HG03097 (cell line): ENCODE results near the gene SLC2A9.
"Not testable (repeated sequence)": the region's sequence is repeated elsewhere in the genome, so short reads cannot be mapped to it uniquely, and the experiment has no call there.

Source experiments
- ATAC-seq: cut with Tn5 transposase; IDR thresholded peaks from one replicate; pipeline ENCODE4 v1.9.1; 2021; ENCODE audit not compliant: unreplicated experiment, low FRiP score

SLC2A9 gene

DNA sequence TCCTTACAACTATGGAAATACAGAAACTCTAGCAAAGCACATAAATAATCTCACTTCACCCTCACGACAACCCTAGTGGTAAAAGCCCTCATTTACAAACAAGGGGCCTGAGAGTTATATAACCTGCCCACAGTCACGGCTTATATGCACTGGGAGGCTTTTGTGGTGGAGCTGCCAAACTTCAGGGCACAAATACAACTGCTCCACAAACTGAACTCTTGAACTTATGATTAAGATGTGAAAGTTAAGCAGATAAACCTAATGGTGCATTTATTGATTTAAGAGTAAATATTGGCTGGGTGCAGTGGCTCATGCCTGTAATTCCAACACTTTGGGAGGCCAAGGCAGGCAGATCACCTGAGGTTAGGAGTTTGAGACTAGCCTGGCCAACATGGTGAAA lies 19.0 kb downstream of the SLC2A9 start:
- ATAC-seq, result no peak

DNA sequence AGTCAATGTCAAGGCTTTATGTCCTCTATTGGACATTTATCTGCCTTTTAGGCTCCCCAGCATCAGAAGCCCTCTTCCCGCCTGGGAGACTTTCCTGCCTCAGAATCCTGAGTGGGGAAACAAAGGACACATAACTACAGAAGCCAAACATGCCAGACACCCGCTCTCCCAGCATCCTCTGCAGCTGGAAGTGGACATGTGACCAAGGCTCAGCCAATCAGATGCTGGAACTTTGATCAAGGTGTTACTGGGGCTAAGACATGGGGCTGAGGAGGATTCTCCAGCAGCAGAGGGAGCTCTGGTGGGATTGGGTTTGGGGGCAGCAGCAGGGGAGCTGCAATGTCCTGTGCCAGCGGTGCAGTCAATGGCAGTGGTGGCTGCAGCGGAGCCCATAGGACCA lies 19.5 kb downstream of the SLC2A9 start:
- no peak for ATAC-seq

GRCh38 chr4:9999956-10000561 lies 21.2 kb downstream of the SLC2A9 start:
- peak; percentile 40 for ATAC-seq

DNA sequence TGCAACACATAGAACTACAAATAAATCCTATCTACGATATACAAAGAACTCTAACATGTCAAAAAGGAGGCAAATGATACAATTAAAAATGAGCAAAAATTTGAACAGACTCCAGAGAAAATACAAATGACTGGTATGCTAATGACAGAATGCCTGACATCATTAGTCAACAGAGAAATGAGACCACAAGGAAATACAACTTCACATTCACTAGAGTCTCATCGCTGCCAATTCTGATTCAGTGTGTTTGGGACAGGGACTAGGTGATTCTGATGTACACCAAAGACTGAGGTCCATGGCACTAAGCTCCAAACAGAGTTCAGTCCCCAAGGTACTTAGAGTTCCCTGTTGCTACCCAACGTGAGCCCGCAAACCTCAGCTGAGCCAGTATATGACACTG lies 23.4 kb downstream of the SLC2A9 start:
- ATAC-seq, result no peak

DNA sequence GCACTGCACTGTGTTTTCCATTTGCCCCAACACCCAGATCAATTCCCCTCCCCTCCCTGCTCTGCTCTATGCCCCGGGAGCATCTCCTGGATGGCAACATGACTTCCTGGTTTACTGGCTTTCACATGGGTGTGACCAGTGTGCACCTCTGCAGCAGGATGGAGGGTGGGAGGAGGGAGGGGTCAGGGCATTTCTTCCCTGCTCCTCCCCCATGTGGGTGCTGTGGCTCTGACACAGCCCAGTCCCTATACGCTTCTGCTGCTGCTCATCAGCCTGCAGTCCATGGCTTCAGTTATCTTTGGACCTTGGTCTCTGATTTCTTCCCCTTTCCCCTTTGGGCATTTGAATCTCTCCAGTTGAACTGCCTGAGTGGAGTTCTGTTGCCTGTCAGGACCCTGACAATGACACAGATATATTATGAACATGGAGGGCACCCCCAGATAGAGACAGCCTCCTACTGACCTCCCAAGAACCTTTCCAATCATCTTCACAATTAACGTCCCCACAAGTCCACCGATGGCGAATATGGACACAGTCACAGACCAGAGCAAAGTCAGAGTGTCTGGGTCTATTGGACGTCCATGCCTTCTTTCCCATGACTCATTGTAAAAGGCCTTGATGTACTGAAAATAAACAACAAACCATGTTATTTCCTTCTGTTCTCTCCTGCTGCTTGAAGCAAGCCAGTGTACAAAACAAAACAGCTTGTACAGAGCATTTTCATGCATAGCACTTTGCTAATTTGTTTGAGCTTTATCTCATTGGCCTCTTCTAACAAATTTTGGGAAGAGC lies 24.8 kb downstream of the SLC2A9 start:
- no peak for ATAC-seq

- peak; percentile 62 for ATAC-seq
Measured at GRCh38 chr4:9994246-9994847, 26.9 kb downstream of the SLC2A9 start.

DNA sequence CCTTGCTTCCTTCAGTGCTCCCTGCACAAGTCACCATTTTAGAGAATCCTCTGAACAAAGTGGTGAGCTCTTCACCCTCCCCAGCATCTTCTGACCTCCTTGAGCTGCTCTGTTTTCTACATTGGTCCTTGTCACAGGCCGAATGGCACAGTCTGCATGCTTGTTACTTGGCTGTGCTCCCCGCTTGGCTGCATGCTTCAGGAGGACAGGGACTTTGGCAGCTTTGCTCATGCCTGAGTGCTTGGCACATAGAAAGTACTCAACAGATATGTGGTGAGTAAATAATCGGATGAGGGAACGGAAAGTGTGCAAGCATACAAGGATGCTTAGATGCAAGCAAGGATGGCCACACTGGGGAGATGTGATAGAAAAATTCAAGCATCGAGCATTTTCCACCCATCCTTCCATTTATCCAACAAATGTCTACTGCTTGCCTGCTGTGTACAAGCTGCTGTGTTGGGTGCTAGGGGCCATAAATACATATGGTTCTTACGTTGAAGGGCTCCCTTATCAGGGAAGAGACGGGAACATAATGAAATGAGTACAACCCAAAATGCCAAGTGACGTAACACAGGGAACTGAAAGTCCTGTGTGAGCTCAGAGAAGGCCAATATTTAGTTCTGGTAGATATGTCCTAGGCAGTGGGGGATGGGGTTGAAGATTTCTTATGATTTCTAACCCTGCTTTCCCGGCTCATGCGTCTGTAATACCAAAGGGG lies 31.2 kb downstream of the SLC2A9 start:
- no peak for ATAC-seq

- no peak for ATAC-seq
Measured at GRCh38 chr4:9988933-9989332, 32.4 kb downstream of the SLC2A9 start.

DNA sequence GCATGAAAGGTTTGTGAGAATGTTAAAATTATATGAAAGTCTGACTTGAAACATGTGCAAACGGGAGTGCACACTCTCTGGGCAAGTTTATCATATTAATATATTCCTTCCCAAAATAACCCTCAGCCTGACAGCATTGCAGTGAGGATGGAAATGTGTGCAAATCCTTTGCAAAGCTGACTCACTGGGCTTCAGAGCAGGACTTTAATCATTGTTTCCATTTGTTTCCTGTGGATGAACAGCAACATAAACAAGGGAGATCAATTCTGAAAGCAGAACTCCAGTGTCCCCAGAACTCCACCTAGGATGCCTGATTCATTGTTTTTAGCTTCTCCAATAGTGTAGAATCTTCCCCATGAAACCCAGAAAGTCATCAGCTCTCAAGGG lies 32.9 kb downstream of the SLC2A9 start:
- no peak for ATAC-seq

DNA sequence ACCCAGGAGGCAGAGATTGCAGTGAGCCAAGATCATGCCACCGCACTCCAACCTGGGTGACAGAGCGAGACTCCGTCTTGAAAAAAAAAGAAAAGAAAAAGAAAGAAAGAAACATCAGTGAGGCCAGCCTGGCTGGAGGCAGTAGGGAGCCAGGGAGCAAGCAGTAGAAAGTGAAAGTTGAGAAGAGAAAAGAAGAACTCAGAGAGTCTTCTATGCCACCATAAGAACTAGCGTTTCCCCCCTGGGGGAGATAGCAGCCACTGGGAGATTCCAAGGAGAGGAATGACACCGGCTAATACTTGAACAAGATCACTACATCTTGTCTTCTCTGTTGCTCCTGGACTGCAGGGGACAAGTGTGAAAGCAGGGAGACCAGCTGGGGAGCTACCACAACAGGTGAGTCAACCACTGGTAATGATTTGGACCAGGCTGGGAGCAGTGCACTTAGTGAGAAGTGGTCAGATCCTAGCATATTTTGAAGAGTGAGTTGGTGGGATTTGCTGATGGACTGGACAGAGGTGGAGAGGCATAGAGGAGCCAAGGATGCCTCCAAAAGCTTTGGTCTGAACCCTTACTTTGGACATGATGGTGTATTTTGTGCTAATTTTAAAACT lies 33.4 kb downstream of the SLC2A9 start:
- ATAC-seq, result no peak

DNA sequence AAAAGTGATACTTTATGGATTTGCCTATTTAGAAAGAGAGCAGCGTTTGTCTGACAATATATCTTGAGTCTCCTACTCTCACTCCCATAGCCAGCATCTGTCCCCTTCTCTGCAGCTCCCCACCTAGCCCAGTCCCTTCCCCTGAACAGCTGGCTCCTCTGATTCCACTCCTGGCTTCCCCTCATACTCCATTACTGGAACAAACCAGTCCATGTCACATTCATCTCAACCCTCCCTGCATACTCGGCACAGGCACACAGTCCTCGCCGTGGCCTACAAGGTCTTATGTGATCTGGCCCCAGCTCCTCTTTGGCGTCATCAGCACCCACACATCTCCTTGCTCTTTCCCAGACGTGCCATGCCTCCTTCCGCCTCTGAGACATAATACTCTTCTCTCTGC lies 36.7 kb downstream of the SLC2A9 start:
- ATAC-seq, result no peak

DNA sequence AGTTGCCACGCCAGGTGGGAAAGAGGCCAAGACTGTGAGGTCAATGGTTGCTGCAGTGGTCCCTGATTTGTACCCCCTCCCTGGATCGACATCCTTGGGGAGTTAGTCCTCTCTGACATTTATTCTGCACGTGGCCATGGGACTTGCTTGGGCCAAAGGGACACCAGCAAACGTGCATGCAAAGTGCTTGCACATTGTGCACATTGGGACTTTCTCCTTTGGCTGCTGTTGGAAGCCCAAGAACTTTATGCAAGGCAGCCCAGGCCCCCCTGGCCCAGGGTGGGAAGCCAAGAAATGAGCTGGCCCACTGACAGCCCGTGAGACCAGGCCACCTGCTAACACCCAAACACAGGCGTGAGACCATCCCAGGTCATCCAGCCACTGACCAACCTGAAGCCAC lies 38.1 kb downstream of the SLC2A9 start:
- no peak for ATAC-seq

DNA sequence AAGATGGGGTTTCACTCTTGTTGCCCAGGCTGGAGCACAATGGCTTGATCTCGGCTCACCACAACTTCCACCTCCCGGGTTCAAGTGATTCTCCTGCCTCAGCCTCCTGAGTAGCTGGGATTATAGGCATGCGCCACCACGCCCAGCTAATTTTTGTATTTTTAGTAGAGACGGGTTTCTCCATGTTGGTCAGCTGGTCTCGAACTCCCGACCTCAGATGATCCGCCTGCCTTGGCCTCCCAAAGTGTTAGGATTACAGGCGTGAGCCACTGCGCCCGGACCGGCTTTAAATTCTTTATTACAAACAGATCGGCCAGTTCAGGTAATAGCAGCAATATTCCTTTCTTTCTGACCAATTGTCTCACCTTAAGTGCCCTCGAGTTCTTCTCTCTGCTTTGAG lies 39.4 kb downstream of the SLC2A9 start:
- not testable (repeated sequence) for ATAC-seq

GRCh38 chr4:9980898-9981297 lies 40.4 kb downstream of the SLC2A9 start:
- ATAC-seq, result no peak

DNA sequence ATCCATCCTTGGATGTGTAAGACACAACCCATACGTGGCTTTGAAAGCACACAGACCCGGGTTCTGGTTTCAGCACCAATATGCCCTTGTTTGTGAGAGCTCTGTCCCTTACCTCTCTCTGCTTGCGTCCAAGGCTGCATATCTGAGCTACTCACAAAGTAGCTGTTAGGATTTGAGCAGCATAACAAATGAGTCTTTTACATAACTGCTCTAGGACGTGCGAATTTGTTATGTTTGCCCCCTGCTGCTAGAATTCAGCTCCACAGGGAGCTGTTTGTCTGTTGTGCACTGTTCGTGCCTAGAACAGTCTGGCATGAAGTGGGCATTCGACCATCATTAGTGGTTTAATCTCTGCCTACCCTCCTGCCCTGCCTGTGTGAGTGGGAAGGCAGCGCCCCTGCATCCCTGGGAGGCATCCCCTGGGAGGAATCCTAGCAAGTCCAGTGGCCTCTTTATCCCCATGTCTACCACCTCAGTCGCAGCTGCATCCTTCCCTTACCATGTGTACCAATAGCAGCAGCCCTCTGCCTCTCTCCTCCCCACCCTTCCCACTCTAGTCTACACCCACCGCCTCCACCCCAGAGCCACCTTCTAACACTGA lies 42.1 kb downstream of the SLC2A9 start:
- no peak for ATAC-seq

DNA sequence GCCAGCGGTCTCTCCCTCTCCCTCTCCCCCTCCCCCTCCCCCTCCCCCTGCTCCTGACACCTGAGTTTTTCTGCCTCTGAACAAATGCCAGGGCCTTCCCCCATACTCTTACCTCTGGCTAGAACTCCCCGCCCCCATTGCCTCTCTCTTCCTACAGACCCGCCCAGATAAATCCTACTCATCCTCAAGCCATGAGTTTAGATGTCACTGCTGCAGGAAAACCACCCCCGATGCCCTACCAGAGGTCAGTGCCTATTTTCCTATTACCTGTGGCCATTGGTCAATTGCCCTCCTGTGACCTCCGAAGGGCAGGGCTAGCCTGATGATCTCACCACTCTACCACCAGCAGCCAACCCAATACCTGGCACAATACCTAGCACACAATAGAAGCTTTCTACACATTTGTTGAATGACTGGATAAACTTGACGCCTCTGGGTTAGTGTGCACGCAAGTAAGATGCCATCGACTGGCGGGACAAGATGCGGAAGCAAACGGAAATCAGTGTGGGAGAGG lies 43.7 kb downstream of the SLC2A9 start:
- no peak for ATAC-seq

DNA sequence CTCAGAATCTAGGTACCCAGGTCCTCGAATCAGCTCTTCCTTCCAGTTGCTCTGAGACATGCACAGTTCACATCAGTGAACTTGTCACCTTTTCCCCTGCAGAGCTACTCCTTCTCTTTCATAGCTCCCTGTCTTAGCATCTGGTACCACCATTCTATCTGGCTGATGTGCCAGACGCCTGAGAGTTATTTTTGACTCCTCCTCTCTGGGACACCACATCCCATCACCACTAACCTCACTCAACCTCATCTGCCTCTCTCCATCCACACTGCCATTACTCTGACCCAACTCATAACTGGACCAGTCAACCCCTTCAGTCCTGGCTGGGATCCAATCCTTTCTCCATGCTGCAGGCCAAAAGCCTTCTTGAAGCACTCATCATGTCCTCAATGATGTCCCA lies 44.5 kb downstream of the SLC2A9 start:
- ATAC-seq, result no peak

- no peak for ATAC-seq
Measured at GRCh38 chr4:9976293-9976692, 45.0 kb downstream of the SLC2A9 start.

- no peak for ATAC-seq
Measured at GRCh38 chr4:9971711-9972110, 49.6 kb downstream of the SLC2A9 start.

DNA sequence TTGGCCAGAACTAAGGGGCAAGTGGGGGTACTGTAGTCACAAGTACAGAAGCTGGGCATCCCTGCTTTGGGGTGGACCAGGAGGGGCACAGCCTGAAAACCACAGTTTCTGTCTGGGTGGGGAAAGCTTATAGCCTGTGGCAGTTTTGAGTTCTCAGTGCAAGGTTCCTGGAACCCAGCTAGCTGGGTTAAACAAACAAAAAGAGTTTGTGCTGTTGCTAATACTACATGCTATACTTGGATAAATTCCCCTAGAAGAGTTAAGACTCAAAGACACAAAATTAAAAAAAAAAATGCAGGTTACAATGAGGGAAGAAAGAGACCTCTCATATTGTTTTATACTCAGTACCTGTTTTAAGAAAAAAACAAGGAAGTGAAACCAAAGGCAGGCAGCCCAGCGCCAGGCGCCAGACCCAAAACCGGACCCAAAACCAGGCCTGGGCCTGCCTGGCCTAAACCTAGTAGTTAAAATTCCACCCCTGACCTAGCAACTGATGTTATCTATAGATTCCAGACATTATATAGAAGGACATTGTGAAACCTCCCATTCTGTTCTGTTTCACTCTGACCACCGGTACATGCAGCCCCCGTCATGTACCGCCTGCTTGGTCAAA lies 50.8 kb downstream of the SLC2A9 start:
- ATAC-seq, result no peak
